ENCODE data around the gene RSPH1. TPM values are rescaled to one million over a fixed set of nuclear protein-coding genes. Genes with fewer than 3 reads are reported as not detected.
A peak's percentile ranks its signal among the peaks of the same experiment; 100 is the strongest.

The RSPH1 gene
- total RNA-seq, 2 donors from 2014 or later: not detected

DNA sequence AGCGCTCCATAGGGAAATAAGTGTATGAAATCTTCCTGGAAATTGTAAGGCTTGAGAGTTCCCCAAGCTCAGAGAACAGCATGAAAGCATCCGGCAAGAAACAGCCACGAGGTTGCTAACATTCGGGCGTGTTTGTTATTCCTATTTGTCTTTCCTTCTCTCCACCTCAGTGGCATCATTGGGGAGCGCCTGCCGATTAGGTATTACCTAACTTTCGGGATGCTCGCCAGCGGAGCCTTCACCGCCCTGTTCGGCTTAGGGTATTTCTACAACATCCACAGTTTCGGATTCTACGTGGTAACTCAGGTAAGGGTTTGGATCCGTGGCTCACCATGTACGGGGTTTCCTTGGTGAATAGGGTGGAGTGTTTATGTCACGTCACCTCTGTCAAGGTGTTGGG, 43.3 kb upstream of the RSPH1 start:
- Histone ChIP-seq H3K36me3 (no peaks in the 10 kb centered on the region), H3K4me3 (no peak overlapping the region), H3K27ac (no peak overlapping the region), H3K4me1 (no peaks in the 10 kb centered on the region), H3K27me3 (no peaks in the 10 kb centered on the region), H3K9me3 (no peaks in the 10 kb centered on the region)
- TF ChIP-seq, protein P1, sequence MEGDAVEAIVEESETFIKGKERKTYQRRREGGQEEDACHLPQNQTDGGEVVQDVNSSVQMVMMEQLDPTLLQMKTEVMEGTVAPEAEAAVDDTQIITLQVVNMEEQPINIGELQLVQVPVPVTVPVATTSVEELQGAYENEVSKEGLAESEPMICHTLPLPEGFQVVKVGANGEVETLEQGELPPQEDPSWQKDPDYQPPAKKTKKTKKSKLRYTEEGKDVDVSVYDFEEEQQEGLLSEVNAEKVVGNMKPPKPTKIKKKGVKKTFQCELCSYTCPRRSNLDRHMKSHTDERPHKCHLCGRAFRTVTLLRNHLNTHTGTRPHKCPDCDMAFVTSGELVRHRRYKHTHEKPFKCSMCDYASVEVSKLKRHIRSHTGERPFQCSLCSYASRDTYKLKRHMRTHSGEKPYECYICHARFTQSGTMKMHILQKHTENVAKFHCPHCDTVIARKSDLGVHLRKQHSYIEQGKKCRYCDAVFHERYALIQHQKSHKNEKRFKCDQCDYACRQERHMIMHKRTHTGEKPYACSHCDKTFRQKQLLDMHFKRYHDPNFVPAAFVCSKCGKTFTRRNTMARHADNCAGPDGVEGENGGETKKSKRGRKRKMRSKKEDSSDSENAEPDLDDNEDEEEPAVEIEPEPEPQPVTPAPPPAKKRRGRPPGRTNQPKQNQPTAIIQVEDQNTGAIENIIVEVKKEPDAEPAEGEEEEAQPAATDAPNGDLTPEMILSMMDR (IDR thresholded peaks at IDR 0.05): no peak
- no peak for DNase-seq (ENCODE audit: low spot score)

DNA sequence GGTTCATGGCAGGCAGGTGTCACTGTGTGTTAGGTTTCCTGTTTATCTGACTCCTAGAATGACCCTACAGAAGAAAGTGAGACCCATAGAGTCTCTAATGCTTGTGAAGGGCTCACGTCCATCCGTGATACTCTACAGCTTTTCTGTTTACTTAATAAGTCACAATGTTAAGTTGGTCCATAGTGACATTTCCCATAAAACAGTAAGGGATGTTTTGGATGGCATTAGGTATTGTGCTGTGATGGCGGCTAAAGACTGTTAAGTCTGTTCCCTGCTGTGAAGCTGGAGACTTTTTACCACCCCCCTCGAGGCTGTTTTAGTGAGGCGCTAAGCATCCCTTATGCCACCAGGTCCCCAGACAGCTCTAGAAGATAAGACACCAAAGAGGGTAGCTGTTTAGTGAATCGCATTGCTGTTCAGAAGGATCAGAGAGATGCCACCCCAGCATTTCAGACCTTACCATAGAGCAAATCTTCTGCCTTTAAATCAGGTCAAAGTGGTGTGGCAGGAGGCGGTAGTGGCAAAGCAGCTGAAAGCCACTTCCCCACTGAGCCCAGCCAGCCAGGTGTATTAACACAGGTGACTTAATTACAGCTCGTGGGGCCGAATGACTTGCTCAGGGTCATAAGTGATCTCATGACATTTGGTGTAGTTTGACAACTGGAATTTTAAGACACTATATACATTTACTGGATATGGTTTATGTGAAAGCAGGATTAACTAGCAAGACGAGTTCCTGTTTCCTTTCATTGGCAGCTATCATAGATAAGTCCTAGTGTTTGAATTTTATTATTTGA, 42.7 kb upstream of the RSPH1 start:
- H3K27me3 ChIP-seq: no peaks in the 10 kb centered on the region
- H3K9me3 ChIP-seq: no peaks in the 10 kb centered on the region
- TF ChIP-seq, protein P1 (IDR thresholded peaks at IDR 0.05): no peak
- no peaks in the 10 kb centered on the region for H3K36me3 ChIP-seq
- no peak overlapping the region for H3K27ac ChIP-seq
- no peak for DNase-seq (ENCODE audit: low spot score)
- H3K4me3 ChIP-seq: no peak overlapping the region
- H3K4me1 ChIP-seq: no peaks in the 10 kb centered on the region

DNA sequence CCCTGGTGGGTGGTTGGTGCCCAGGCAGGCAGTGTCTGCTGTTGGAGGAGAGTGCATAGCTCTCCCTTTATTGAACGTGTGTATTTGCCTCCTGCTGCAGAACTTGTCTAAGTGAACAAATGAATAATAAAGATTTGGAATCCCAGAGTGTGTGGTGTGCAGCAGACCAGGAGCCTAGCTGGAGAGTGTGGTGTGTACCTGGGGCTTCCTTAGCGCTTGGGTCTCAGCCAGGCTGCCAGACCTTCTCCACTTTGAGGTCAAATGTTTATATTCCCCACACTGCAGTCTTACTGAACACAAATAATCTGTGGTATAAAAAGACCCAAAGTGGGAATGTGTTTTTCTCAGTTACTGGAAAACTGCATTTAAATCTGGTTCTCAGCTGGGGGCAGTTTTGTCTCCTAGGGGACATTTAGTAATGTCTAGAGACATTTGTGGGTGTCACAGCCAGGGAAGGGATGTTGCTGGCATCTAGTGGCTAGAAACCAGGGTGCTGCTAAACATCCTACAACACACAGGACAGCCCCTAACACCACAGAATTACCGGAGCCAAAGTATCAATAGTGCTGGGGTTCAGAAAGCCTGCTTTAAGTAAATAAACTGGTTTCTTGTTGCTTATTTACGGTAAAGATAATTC, 41.2 kb upstream of the RSPH1 start:
- Histone ChIP-seq H3K4me3 (no peak overlapping the region), H3K9me3 (no peaks in the 10 kb centered on the region), H3K27me3 (no peaks in the 10 kb centered on the region), H3K27ac (no peak overlapping the region), H3K36me3 (no peaks in the 10 kb centered on the region), H3K4me1 (peaks cover 0 to 9% of the 10 kb centered on the region in 2 donors)
- TF ChIP-seq, protein P1 (IDR thresholded peaks at IDR 0.05): peak in 1 of 2 donors; percentile 37
- DNase-seq (ENCODE audit: low spot score): no peak

- Histone ChIP-seq H3K9me3 (no peaks in the 10 kb centered on the region), H3K27ac (no peak overlapping the region), H3K36me3 (no peaks in the 10 kb centered on the region), H3K4me3 (no peak overlapping the region), H3K27me3 (no peaks in the 10 kb centered on the region), H3K4me1 (peaks cover 0 to 11% of the 10 kb centered on the region in 2 donors)
- no peak for DNase-seq (ENCODE audit: low spot score)
- TF ChIP-seq, protein P1 (IDR thresholded peaks at IDR 0.05): no peak
These were observed 40.6 kb upstream of the RSPH1 start for GRCh38 chr21:42536601-42537000.

- no peaks in the 10 kb centered on the region for H3K27me3 ChIP-seq
- no peaks in the 10 kb centered on the region for H3K36me3 ChIP-seq
- H3K9me3 ChIP-seq: no peaks in the 10 kb centered on the region
- H3K4me3 ChIP-seq: no peak overlapping the region
- no peak overlapping the region for H3K27ac ChIP-seq
- TF ChIP-seq, protein P1 (IDR thresholded peaks at IDR 0.05): no peak
- H3K4me1 ChIP-seq: peaks cover 0 to 11% of the 10 kb centered on the region in 2 donors
- DNase-seq (ENCODE audit: low spot score): no peak
These were observed 39.7 kb upstream of the RSPH1 start for GRCh38 chr21:42535602-42536171.
